ENCODE results near the gene KCMF1.

DNA sequence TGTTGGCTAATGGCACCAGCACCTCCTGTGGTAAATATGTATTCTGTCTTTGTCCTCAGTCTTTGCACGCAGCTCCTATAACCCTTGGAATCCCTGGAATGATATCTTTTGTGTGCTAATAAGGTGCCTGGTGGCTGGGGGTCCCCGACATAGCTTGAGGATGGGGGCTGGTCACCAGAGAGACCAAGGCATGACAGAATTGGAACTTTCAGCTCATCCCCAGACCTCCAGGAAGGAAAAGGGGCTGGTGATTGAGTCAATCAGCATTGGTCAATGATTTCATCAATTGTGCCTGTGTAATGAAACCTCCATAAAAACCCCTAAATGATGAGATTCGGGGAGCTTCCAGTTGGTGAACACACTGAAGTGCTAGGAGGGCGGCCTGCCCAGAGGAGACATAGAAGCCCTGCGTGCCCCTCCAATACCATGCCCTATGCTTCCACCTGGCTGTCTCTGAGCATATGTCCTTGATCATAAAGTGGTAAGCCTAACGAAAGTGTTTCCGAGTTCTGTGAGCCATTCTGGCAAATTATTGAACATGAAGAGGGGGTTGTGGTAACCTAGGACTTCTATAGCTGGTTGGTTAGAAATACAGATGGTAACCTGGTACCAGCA is 26.6 kb upstream of the KCMF1 start:
- TF ChIP-seq, protein P1, sequence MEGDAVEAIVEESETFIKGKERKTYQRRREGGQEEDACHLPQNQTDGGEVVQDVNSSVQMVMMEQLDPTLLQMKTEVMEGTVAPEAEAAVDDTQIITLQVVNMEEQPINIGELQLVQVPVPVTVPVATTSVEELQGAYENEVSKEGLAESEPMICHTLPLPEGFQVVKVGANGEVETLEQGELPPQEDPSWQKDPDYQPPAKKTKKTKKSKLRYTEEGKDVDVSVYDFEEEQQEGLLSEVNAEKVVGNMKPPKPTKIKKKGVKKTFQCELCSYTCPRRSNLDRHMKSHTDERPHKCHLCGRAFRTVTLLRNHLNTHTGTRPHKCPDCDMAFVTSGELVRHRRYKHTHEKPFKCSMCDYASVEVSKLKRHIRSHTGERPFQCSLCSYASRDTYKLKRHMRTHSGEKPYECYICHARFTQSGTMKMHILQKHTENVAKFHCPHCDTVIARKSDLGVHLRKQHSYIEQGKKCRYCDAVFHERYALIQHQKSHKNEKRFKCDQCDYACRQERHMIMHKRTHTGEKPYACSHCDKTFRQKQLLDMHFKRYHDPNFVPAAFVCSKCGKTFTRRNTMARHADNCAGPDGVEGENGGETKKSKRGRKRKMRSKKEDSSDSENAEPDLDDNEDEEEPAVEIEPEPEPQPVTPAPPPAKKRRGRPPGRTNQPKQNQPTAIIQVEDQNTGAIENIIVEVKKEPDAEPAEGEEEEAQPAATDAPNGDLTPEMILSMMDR (IDR thresholded peaks at IDR 0.05): no peak
- TF ChIP-seq POLR2AphosphoS5 (IDR thresholded peaks at IDR 0.05) (no peak), POLR2A (IDR thresholded peaks at IDR 0.05) (no peak)

All from upper lobe of left lung (tissue), 4 donors.